HepG2 (cell line): ENCODE data around the gene LYSMD3. TPM values are rescaled to one million over a fixed set of nuclear protein-coding genes. Genes with fewer than 3 reads are reported as not detected.

Source experiments
- AKAP8 ChIP-seq: sonication (generic); formaldehyde crosslinking; IDR thresholded peaks from 2 replicates; pipeline ENCODE4 v1.5.1; 2020; ENCODE audit warnings: mild to moderate bottlenecking, missing genetic modification reagents
- DNMT1 ChIP-seq: sonication (generic); formaldehyde crosslinking; IDR thresholded peaks from 2 replicates; pipeline ENCODE4 v1.5.1; 2020; ENCODE audit warnings: mild to moderate bottlenecking, missing genetic modification reagents
- FLYWCH1 ChIP-seq: sonication (generic); formaldehyde crosslinking; IDR thresholded peaks from 2 replicates; pipeline ENCODE4 v1.8.1; 2023; ENCODE audit warnings: mild to moderate bottlenecking, missing genetic modification reagents
- FOXO1 ChIP-seq: sonication (generic); formaldehyde crosslinking; IDR thresholded peaks from 2 replicates; pipeline ENCODE4 v1.4.0; 2020; ENCODE audit warnings: missing genetic modification reagents
- GLI4 ChIP-seq: sonication (generic); formaldehyde crosslinking; IDR thresholded peaks from 2 replicates; pipeline ENCODE4 v1.5.1; 2020; ENCODE audit warnings: missing genetic modification reagents, mild to moderate bottlenecking, moderate library complexity, borderline replicate concordance
- JDP2 ChIP-seq: sonication (generic); formaldehyde crosslinking; IDR thresholded peaks from 2 replicates; pipeline ENCODE4 v1.8.1; 2022; ENCODE audit warnings: missing genetic modification reagents, borderline replicate concordance
- KAT2B ChIP-seq: fragments of 150-350 bp; IDR thresholded peaks from 2 replicates; pipeline ENCODE4 v1.6.1; 2014; ENCODE audit warnings: low read depth, low read length, borderline replicate concordance
- NAIF1 ChIP-seq: sonication (generic); formaldehyde crosslinking; IDR thresholded peaks from 2 replicates; pipeline ENCODE4 v1.5.0; 2020; ENCODE audit warnings: mild to moderate bottlenecking, missing genetic modification reagents, borderline replicate concordance
- NFIC ChIP-seq: IDR thresholded peaks from 2 replicates; pipeline ENCODE4 v1.6.1; 2012; ENCODE audit warnings: mild to moderate bottlenecking, low read length, inconsistent platforms
- NRL ChIP-seq: sonication (generic); formaldehyde crosslinking; IDR thresholded peaks from 2 replicates; pipeline ENCODE4 v1.5.0; 2020; ENCODE audit warnings: missing genetic modification reagents, mild to moderate bottlenecking, moderate library complexity, borderline replicate concordance
- RNF2 ChIP-seq: fragments of 450-650 bp; conservative IDR thresholded peaks from 2 replicates; pipeline ENCODE4 v1.6.1; 2016; ENCODE audit warnings: low read depth
- SMARCE1 ChIP-seq: fragments of 450-650 bp; IDR thresholded peaks from 2 replicates; pipeline ENCODE4 v1.6.1; 2017; ENCODE audit warnings: borderline replicate concordance
- SP4 ChIP-seq: sonication (generic); formaldehyde crosslinking; IDR thresholded peaks from 2 replicates; pipeline ENCODE4 v1.8.1; 2023; ENCODE audit warnings: mild to moderate bottlenecking, missing genetic modification reagents
- TEAD2 ChIP-seq: sonication (generic); formaldehyde crosslinking; IDR thresholded peaks from 2 replicates; pipeline ENCODE4 v1.9.0; 2021; ENCODE audit warnings: missing genetic modification reagents
- TOPORS ChIP-seq: sonication (generic); formaldehyde crosslinking; IDR thresholded peaks from 2 replicates; pipeline ENCODE4 v1.8.0; 2023; ENCODE audit warnings: mild to moderate bottlenecking, missing genetic modification reagents
- U2AF1 ChIP-seq: fragments of 200-400 bp; formaldehyde crosslinking; optimal IDR thresholded peaks from 2 replicates; pipeline ENCODE3; 2017; ENCODE audit warnings: mild to moderate bottlenecking, low read depth, low read length
- XBP1 ChIP-seq: sonication (generic); formaldehyde crosslinking; IDR thresholded peaks from 2 replicates; pipeline ENCODE4 v1.5.0; 2020; ENCODE audit warnings: missing genetic modification reagents
- ZNF224 ChIP-seq: sonication (generic); formaldehyde crosslinking; IDR thresholded peaks from 2 replicates; pipeline ENCODE4 v1.5.0; 2020; ENCODE audit warnings: mild to moderate bottlenecking, missing genetic modification reagents
- polyA plus RNA-seq, 8 experiments: library from polyadenylated mRNA; depleted of rRNA in 3 of 8; stranded (reverse) in 7 of 8; unstranded in 1 of 8; fragments of >200 nt; fragmentation: Illumina TruSeq in 4 of 8; extraction: Trizol in 4 of 8; gene quantifications; 2 replicates each; pipeline versions ENCODE4 v1.2.1 to v1.2.3, GENCODE V29; 2011 to 2016; ENCODE audit warnings: low read depth in 4 of 8, missing spikeins in 1 of 8, mixed read lengths in 1 of 8; ENCODE audit not compliant: insufficient read depth in 1 of 8
- total RNA-seq, 5 experiments: library from RNA; depleted of rRNA; stranded (reverse); fragments of >200 nt; fragmentation: Illumina TruSeq; extraction: Trizol; gene quantifications; 2 replicates each; pipeline ENCODE4 v1.2.3, GENCODE V29; 2016; ENCODE audit warnings: low read depth in 1 of 5
- TF ChIP-seq, protein P1 (sequence below): IDR thresholded peaks from 2 replicates; pipeline ENCODE4 v1.6.1; 2016; ENCODE audit warnings: low read depth, control low read depth
- TF ChIP-seq, protein P2 (sequence below): sonication (generic); formaldehyde crosslinking; IDR thresholded peaks from 2 replicates; pipeline ENCODE4 v1.8.1; 2023; ENCODE audit warnings: mild to moderate bottlenecking, missing genetic modification reagents
- TF ChIP-seq, protein P3 (sequence below): fragments of 450-650 bp; IDR thresholded peaks from 2 replicates; pipeline ENCODE4 v1.6.1; 2017; ENCODE audit warnings: mild to moderate bottlenecking
- TF ChIP-seq, protein P4 (sequence below): IDR thresholded peaks from 2 replicates; pipeline ENCODE4 v1.6.1; 2016; ENCODE audit warnings: control low read depth
- TF ChIP-seq, protein P5 (sequence below): IDR thresholded peaks from 2 replicates; pipeline ENCODE4 v1.6.1; 2016

The LYSMD3 gene
- total and polyA plus RNA-seq, 2 of the 13 experiments (the other 11 are each of a cell fraction or from before 2014, with no cell fraction given), result 9.1 to 13.8 TPM

DNA sequence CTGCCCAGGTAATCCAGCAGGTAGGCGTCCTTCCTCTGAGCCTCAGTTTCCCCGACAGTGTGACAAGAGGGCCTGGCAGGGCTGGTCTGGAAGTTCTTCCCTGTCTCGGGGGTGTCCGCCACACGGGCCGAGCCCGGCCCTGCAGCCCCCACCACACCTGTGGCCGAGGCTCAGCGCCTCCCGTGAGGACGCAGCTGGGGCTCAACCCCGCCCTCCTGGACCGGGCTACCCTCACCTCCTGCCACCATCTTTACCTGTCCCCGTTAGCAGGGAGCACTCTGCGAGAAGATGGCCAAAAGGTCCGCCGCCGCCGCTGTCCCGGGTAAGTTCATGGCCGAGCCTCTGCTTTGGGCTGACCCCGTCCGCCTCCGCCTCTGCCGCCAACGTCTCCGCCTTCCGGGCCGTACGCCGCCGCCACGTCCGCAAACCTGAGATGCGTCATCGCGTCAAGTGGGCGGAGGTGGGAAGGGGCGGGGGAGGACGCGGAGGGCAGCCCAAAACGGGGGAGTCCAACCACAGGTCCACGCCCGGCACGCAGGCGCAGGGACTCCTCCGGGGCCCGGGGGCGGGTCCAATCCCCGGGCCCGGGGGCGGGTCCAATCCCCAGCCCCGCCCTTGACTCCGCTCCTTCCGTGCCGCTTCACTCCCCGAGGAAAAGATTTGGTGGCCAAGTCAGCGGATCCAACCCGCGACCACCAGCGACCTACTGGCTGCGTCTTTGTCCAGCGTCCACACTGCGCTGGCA lies at the start of gene LYSMD3 (continued):
- TF ChIP-seq, protein P1, sequence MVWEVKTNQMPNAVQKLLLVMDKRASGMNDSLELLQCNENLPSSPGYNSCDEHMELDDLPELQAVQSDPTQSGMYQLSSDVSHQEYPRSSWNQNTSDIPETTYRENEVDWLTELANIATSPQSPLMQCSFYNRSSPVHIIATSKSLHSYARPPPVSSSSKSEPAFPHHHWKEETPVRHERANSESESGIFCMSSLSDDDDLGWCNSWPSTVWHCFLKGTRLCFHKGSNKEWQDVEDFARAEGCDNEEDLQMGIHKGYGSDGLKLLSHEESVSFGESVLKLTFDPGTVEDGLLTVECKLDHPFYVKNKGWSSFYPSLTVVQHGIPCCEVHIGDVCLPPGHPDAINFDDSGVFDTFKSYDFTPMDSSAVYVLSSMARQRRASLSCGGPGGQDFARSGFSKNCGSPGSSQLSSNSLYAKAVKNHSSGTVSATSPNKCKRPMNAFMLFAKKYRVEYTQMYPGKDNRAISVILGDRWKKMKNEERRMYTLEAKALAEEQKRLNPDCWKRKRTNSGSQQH (CRISPR knock-in tag), result no peak
- no peak for TF ChIP-seq NAIF1 (CRISPR knock-in tag)
- TF ChIP-seq, protein P2, sequence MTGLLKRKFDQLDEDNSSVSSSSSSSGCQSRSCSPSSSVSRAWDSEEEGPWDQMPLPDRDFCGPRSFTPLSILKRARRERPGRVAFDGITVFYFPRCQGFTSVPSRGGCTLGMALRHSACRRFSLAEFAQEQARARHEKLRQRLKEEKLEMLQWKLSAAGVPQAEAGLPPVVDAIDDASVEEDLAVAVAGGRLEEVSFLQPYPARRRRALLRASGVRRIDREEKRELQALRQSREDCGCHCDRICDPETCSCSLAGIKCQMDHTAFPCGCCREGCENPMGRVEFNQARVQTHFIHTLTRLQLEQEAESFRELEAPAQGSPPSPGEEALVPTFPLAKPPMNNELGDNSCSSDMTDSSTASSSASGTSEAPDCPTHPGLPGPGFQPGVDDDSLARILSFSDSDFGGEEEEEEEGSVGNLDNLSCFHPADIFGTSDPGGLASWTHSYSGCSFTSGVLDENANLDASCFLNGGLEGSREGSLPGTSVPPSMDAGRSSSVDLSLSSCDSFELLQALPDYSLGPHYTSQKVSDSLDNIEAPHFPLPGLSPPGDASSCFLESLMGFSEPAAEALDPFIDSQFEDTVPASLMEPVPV (CRISPR knock-in tag), result peak; percentile 49; the same call in 1 of the 2 replicates
- TF ChIP-seq SP4 (CRISPR knock-in tag), result peak; percentile 89
- TF ChIP-seq, protein P3, sequence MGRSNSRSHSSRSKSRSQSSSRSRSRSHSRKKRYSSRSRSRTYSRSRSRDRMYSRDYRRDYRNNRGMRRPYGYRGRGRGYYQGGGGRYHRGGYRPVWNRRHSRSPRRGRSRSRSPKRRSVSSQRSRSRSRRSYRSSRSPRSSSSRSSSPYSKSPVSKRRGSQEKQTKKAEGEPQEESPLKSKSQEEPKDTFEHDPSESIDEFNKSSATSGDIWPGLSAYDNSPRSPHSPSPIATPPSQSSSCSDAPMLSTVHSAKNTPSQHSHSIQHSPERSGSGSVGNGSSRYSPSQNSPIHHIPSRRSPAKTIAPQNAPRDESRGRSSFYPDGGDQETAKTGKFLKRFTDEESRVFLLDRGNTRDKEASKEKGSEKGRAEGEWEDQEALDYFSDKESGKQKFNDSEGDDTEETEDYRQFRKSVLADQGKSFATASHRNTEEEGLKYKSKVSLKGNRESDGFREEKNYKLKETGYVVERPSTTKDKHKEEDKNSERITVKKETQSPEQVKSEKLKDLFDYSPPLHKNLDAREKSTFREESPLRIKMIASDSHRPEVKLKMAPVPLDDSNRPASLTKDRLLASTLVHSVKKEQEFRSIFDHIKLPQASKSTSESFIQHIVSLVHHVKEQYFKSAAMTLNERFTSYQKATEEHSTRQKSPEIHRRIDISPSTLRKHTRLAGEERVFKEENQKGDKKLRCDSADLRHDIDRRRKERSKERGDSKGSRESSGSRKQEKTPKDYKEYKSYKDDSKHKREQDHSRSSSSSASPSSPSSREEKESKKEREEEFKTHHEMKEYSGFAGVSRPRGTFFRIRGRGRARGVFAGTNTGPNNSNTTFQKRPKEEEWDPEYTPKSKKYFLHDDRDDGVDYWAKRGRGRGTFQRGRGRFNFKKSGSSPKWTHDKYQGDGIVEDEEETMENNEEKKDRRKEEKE, result no peak
- no peak for TF ChIP-seq RNF2
- TF ChIP-seq, protein P4, sequence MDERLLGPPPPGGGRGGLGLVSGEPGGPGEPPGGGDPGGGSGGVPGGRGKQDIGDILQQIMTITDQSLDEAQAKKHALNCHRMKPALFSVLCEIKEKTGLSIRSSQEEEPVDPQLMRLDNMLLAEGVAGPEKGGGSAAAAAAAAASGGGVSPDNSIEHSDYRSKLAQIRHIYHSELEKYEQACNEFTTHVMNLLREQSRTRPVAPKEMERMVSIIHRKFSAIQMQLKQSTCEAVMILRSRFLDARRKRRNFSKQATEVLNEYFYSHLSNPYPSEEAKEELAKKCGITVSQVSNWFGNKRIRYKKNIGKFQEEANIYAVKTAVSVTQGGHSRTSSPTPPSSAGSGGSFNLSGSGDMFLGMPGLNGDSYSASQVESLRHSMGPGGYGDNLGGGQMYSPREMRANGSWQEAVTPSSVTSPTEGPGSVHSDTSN (CRISPR knock-in tag), result no peak
- no peak for TF ChIP-seq JDP2
- peak; percentile 62; the same call in 1 of the 2 replicates for TF ChIP-seq NRL (CRISPR knock-in tag)
- peak; percentile 58; the same call in 1 of the 2 replicates for TF ChIP-seq AKAP8 (CRISPR knock-in tag)
- TF ChIP-seq U2AF1, result peak; percentile 21
- TF ChIP-seq SMARCE1, result no peak
- TF ChIP-seq TEAD2 (CRISPR knock-in tag), result no peak
- 0 out of 2 replicates have a peak, but pooled peaks have one; percentile 20 for TF ChIP-seq TOPORS (CRISPR knock-in tag)
- peak; percentile 88 for TF ChIP-seq XBP1 (CRISPR knock-in tag)
- TF ChIP-seq KAT2B, result no peak
- TF ChIP-seq NFIC, result no peak
- TF ChIP-seq, protein P5, sequence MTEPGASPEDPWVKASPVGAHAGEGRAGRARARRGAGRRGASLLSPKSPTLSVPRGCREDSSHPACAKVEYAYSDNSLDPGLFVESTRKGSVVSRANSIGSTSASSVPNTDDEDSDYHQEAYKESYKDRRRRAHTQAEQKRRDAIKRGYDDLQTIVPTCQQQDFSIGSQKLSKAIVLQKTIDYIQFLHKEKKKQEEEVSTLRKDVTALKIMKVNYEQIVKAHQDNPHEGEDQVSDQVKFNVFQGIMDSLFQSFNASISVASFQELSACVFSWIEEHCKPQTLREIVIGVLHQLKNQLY (CRISPR knock-in tag), result no peak
- TF ChIP-seq FOXO1 (CRISPR knock-in tag), result peak; percentile 58; the same call in 1 of the 2 replicates
- peak; percentile 79; the same call in 1 of the 2 replicates for TF ChIP-seq DNMT1 (CRISPR knock-in tag)
- TF ChIP-seq FLYWCH1, result no peak
- 0 out of 2 replicates have a peak, but pooled peaks have one; percentile 2 for TF ChIP-seq ZNF224
- no peak for TF ChIP-seq GLI4 (CRISPR knock-in tag)
